Endodermal cell (in vitro differentiated cells): ENCODE measurements around the gene CASP14. TPM values are rescaled to one million over a fixed set of nuclear protein-coding genes. Genes with fewer than 3 reads are reported as not detected.

Experiments used
- DNase-seq: peaks from one replicate; pipeline ENCODE4 v3.0.0-alpha.2; 2017
- H3K27ac ChIP-seq: 2 replicates; pipeline ENCODE4 v1.5.1; 2013; ENCODE audit warnings: mild to moderate bottlenecking, low read depth, low read length, moderate library complexity
- H3K27me3 ChIP-seq: 2 replicates; pipeline ENCODE4 v1.6.1; 2013; ENCODE audit warnings: mild to moderate bottlenecking, low read length, moderate library complexity; ENCODE audit not compliant: insufficient read depth, control insufficient read depth, poor library complexity, severe bottlenecking
- H3K36me3 ChIP-seq: 2 replicates; pipeline ENCODE4 v1.7.0; 2013; ENCODE audit warnings: mild to moderate bottlenecking, low read length, moderate library complexity; ENCODE audit not compliant: control insufficient read depth, insufficient read depth
- H3K4me1 ChIP-seq: one replicate; pipeline ENCODE4 v1.7.0; 2013; ENCODE audit warnings: low read length; ENCODE audit not compliant: control insufficient read depth, insufficient read depth
- H3K4me3 ChIP-seq: 2 replicates; pipeline ENCODE4 v1.5.1; 2013; ENCODE audit warnings: mild to moderate bottlenecking, low read length, moderate library complexity
- H3K9ac ChIP-seq: 2 replicates; pipeline ENCODE4 v1.6.1; 2013; ENCODE audit warnings: mild to moderate bottlenecking, low read length, moderate library complexity; ENCODE audit not compliant: poor library complexity, severe bottlenecking; ENCODE audit errors: extremely low read depth
- H3K9me3 ChIP-seq: 2 replicates; pipeline ENCODE4 v1.6.1; 2013; ENCODE audit warnings: mild to moderate bottlenecking, low read length, moderate library complexity; ENCODE audit not compliant: control insufficient read depth
- H3K27ac Mint-ChIP-seq: 2 replicates; pipeline ENCODE4 v1.8.0; 2020; ENCODE audit warnings: mixed read lengths
- H3K27me3 Mint-ChIP-seq: 2 replicates; pipeline ENCODE4 v1.8.0; 2021; ENCODE audit warnings: mild to moderate bottlenecking, mixed read lengths; ENCODE audit not compliant: insufficient read depth
- H3K36me3 Mint-ChIP-seq: 2 replicates; pipeline ENCODE4 v1.8.0; 2020; ENCODE audit warnings: low read depth, mixed read lengths
- H3K4me1 Mint-ChIP-seq: 2 replicates; pipeline ENCODE4 v1.8.0; 2020; ENCODE audit warnings: mixed read lengths
- H3K4me3 Mint-ChIP-seq: 2 replicates; pipeline ENCODE4 v1.8.0; 2020; ENCODE audit warnings: mild to moderate bottlenecking, moderate library complexity, mixed read lengths
- H3K9me3 Mint-ChIP-seq: 2 replicates; pipeline ENCODE4 v1.8.0; 2020; ENCODE audit warnings: mild to moderate bottlenecking, mixed read lengths
- CTCF ChIP-seq: fragments of 200-600 bp; sonication (generic); conservative IDR thresholded peaks from 2 replicates; pipeline ENCODE4 v1.5.0; 2021; ENCODE audit warnings: antibody characterized with exemption, mild to moderate bottlenecking
- whole genome bisulfite sequencing, 2 experiments: methylation state at CpG; one replicate each; pipeline versions ENCODE4 v1.1.5 to v1.1.7; 2013; ENCODE audit warnings: missing lambda C conversion rate in 2 of 2, mixed read lengths in 1 of 2; ENCODE audit not compliant: insufficient coverage in 1 of 2, insufficient read length in 1 of 2; 5-methylcytosine and 5-hydroxymethylcytosine counted together
- total RNA-seq, 2 donors: library from RNA; stranded (reverse); fragmentation: NEBNext Ultra II Directional in 1 of 2; extraction: Animal tissue kit (Norgen Biotek cat#: 25700) in 1 of 2; gene quantifications; 2 replicates in 1 of 2; 3 replicates in 1 of 2; pipeline ENCODE4 v1.2.1, GENCODE V29; 2021

Gene CASP14
- total RNA-seq, 2 donors from 2014 or later = not detected

GRCh38 chr19:15028490-15028889 is 20.8 kb upstream of the CASP14 start:
- Mint-ChIP-seq H3K4me1 (no peaks in the 10 kb centered on the region), H3K27me3 (peaks cover 2% of the 10 kb centered on the region), H3K9me3 (peaks cover 56% of the 10 kb centered on the region), H3K27ac (no peak overlapping the region), H3K4me3 (no peak overlapping the region), H3K36me3 (no peaks in the 10 kb centered on the region)
- no peak overlapping the region for H3K27ac ChIP-seq
- WGBS, 2 experiments = 75 to 85% methylated on average over 4 to 5 of the region's 5 CpGs
- H3K9me3 ChIP-seq = peaks cover 40% of the 10 kb centered on the region
- no peaks in the 10 kb centered on the region for H3K36me3 ChIP-seq
- no peak overlapping the region for H3K9ac ChIP-seq
- TF ChIP-seq CTCF = no peak
- no peak for DNase-seq
- H3K4me3 ChIP-seq = no peak overlapping the region
- H3K27me3 ChIP-seq = no peaks in the 10 kb centered on the region
- H3K4me1 ChIP-seq = no peaks in the 10 kb centered on the region

GRCh38 chr19:15031675-15032074 is 17.6 kb upstream of the CASP14 start:
- no peak overlapping the region for H3K27ac ChIP-seq
- H3K4me3 ChIP-seq = no peak overlapping the region
- Mint-ChIP-seq H3K36me3 (no peaks in the 10 kb centered on the region), H3K27ac (no peak overlapping the region), H3K4me3 (no peak overlapping the region), H3K27me3 (no peaks in the 10 kb centered on the region), H3K9me3 (peaks cover 64% of the 10 kb centered on the region), H3K4me1 (no peaks in the 10 kb centered on the region)
- H3K9me3 ChIP-seq = peaks cover 34% of the 10 kb centered on the region
- H3K36me3 ChIP-seq = no peaks in the 10 kb centered on the region
- WGBS, 2 experiments = 29% methylated on average over 1 of the region's 1 CpG; no CpG with 5 or more reads in 1 of the 2 experiments
- DNase-seq = no peak
- TF ChIP-seq CTCF = no peak
- no peak overlapping the region for H3K9ac ChIP-seq
- H3K4me1 ChIP-seq = no peaks in the 10 kb centered on the region
- H3K27me3 ChIP-seq = no peaks in the 10 kb centered on the region

GRCh38 chr19:15035795-15036311 is 13.4 kb upstream of the CASP14 start:
- Histone ChIP-seq H3K9me3 (peaks cover 42% of the 10 kb centered on the region), H3K4me3 (no peak overlapping the region), H3K27ac (no peak overlapping the region), H3K9ac (no peak overlapping the region), H3K27me3 (no peaks in the 10 kb centered on the region), H3K4me1 (no peaks in the 10 kb centered on the region), H3K36me3 (no peaks in the 10 kb centered on the region)
- no peak overlapping the region for H3K27ac Mint-ChIP-seq
- H3K4me3 Mint-ChIP-seq = no peak overlapping the region
- H3K27me3 Mint-ChIP-seq = no peaks in the 10 kb centered on the region
- no peaks in the 10 kb centered on the region for H3K36me3 Mint-ChIP-seq
- no peak for TF ChIP-seq CTCF
- peaks cover 76% of the 10 kb centered on the region for H3K9me3 Mint-ChIP-seq
- DNase-seq = no peak
- 50% methylated on average over 1 of the region's 1 CpG; no CpG with 5 or more reads in 1 of the 2 experiments for WGBS, 2 experiments
- no peaks in the 10 kb centered on the region for H3K4me1 Mint-ChIP-seq
